GM19324 (cell line): Measurements from ENCODE around the gene GOPC.
"Not testable (repeated sequence)": the region's sequence is repeated elsewhere in the genome, so short reads cannot be mapped to it uniquely, and the experiment has no call there.

Source experiments
- ATAC-seq: cut with Tn5 transposase; IDR thresholded peaks from one replicate; pipeline ENCODE4 v1.9.1; 2021; ENCODE audit warnings: mild to moderate bottlenecking, moderate library complexity; ENCODE audit not compliant: unreplicated experiment, low FRiP score

GOPC gene

GRCh38 chr6:117602151-117602898 lies at the start of gene GOPC:
Gene GOPC (minus strand): TSS chr6:117602511. CDS start chr6:117602288, 223 bp downstream.
- ATAC-seq = peak; percentile 97

- ATAC-seq = not testable (repeated sequence)
These were observed 49.7 kb upstream of the GOPC start for GRCh38 chr6:117651984-117652383.

- no peak for ATAC-seq
These were observed 40.7 kb upstream of the GOPC start for GRCh38 chr6:117642976-117643375.

GRCh38 chr6:117637770-117638169 lies 35.5 kb upstream of the GOPC start:
- no peak for ATAC-seq

GRCh38 chr6:117629119-117629660 lies 26.9 kb upstream of the GOPC start:
- no peak for ATAC-seq

- ATAC-seq = no peak
These were observed 25.2 kb upstream of the GOPC start for GRCh38 chr6:117627533-117627932.

- ATAC-seq = no peak
These were observed 22.7 kb upstream of the GOPC start for GRCh38 chr6:117624869-117625481.

- no peak for ATAC-seq
These were observed 16.9 kb upstream of the GOPC start for GRCh38 chr6:117619178-117619577.

- no peak for ATAC-seq
These were observed 15.1 kb upstream of the GOPC start for GRCh38 chr6:117617210-117618035.

GRCh38 chr6:117616391-117617209 lies 14.3 kb upstream of the GOPC start:
- no peak for ATAC-seq

GRCh38 chr6:117615750-117616390 lies 13.6 kb upstream of the GOPC start:
- no peak for ATAC-seq

- ATAC-seq = no peak
These were observed 11.7 kb upstream of the GOPC start for GRCh38 chr6:117613920-117614560.

GRCh38 chr6:117607511-117607910 lies 5.2 kb upstream of the GOPC start:
- ATAC-seq = no peak

GRCh38 chr6:117605169-117605826 lies 3.0 kb upstream of the GOPC start:
- peak; percentile 53 for ATAC-seq

- ATAC-seq = no peak
These were observed 1.5 kb upstream of the GOPC start for GRCh38 chr6:117603821-117604220.

- no peak for ATAC-seq
These were observed 733 bp upstream of the GOPC start for GRCh38 chr6:117602899-117603588.

GRCh38 chr6:117601811-117602150 lies 530 bp downstream of the GOPC start:
- peak; percentile 14 for ATAC-seq
